ENCODE results near the gene SLC23A1. TPM values are rescaled to one million over a fixed set of nuclear protein-coding genes. Genes with fewer than 3 reads are reported as not detected.

SLC23A1 gene
- total and polyA plus RNA-seq, 4 donors: 10.0 to 18.0 (median 17.4) TPM

GRCh38 chr5:139395844-139396640, 12.9 kb upstream of the SLC23A1 start:
- no peak for DNase-seq (ENCODE audit: low spot score)
- no peak for TF ChIP-seq EGR1 (IDR thresholded peaks at IDR 0.05; ENCODE audit: low read depth in 2 of 2)
- peaks cover 9 to 19% (median 17%) of the 10 kb centered on the region in 4 donors for H3K4me1 ChIP-seq (ENCODE audit: control insufficient read depth in 4 of 4, insufficient read depth in 4 of 4, low read length in 3 of 4)
- WGBS: 92% methylated on average over 8 of the region's 8 CpGs
- no peak overlapping the region for H3K27ac ChIP-seq (ENCODE audit: low read depth in 1 of 2, low read length in 2 of 2)
- peaks cover 0 to 3% (median 0%) of the 10 kb centered on the region in 4 donors for H3K27me3 ChIP-seq (ENCODE audit: control insufficient read depth in 4 of 4, insufficient read depth in 4 of 4, low read length in 3 of 4)
- no peaks in the 10 kb centered on the region for H3K9me3 ChIP-seq (ENCODE audit: control insufficient read depth in 4 of 4, low read length in 3 of 4)
- no peak overlapping the region for H3K4me3 ChIP-seq (ENCODE audit: low read depth in 1 of 3, low read length in 3 of 3)
- H3K9ac ChIP-seq (ENCODE audit: low read depth in 1 of 2, low read length in 2 of 2): no peak overlapping the region
- peaks cover 0 to 1% (median 0%) of the 10 kb centered on the region in 4 donors for H3K36me3 ChIP-seq (ENCODE audit: control insufficient read depth in 4 of 4, insufficient read depth in 3 of 4, low read depth in 1 of 4, low read length in 3 of 4)

DNA sequence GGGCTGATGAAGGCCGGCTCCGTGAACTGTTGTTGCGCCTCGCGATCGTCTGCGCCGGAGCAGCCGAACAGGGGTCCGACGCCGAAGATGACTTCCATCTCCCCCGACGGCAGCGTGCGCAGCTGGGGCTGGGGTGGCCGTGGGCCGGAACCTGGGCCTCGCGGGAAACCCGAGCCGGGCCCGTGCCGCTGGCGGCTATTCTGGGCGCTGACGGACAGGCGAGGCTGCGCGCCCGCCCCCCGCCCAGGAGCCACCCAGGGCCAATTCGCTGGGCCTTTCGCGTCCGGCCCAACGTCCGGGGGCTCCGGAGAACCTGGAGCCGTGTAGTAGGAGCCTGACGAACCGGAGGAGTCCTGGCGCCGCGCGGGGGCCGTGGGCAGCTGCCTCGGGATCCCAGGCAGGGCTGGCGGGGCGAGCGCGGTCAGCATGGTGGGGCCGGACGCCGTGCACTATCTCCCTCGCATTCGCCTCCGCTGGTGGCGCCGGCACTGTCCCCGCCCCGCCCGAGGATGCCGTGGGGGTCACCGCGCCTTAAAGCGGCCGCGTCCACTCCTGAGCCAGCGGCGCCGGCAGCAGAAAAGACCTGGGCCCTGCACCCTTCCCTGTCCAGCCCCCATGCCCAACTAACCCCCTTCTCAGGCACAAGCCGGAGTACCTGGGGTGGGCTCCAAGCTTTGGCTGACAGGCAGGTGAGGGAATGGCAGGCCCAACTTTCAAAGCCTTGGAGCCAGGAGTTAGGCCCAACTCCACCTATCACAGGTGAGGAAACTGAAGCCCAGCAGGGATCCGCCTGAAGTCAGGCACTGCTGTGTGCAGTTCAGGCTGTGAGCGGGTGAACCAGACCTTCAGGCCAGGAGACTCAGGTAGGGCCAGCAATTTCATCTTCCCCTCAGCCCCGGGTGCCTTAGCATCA, 11.8 kb upstream of the SLC23A1 start, which contains the start of gene PROB1:
Gene PROB1 (minus strand): TSS at position 451 of the 913 bp plus-strand sequence. CDS start 23 bp downstream, at position 428.
- peak within 1 kb of the TSS; percentile 65 to 69 for H3K27ac ChIP-seq (ENCODE audit: low read depth in 1 of 2, low read length in 2 of 2)
- DNase-seq (ENCODE audit: low spot score): no peak
- no peak for TF ChIP-seq HNF4G (IDR thresholded peaks at IDR 0.05)
- TF ChIP-seq RXRA (IDR thresholded peaks at IDR 0.05): no peak
- TF ChIP-seq, protein P1, sequence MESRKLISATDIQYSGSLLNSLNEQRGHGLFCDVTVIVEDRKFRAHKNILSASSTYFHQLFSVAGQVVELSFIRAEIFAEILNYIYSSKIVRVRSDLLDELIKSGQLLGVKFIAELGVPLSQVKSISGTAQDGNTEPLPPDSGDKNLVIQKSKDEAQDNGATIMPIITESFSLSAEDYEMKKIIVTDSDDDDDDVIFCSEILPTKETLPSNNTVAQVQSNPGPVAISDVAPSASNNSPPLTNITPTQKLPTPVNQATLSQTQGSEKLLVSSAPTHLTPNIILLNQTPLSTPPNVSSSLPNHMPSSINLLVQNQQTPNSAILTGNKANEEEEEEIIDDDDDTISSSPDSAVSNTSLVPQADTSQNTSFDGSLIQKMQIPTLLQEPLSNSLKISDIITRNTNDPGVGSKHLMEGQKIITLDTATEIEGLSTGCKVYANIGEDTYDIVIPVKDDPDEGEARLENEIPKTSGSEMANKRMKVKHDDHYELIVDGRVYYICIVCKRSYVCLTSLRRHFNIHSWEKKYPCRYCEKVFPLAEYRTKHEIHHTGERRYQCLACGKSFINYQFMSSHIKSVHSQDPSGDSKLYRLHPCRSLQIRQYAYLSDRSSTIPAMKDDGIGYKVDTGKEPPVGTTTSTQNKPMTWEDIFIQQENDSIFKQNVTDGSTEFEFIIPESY (IDR thresholded peaks at IDR 0.05): no peak
- no peak for TF ChIP-seq HNF4A (conservative IDR thresholded peaks at IDR 0.05)
- TF ChIP-seq TAF1 (conservative IDR thresholded peaks at IDR 0.05): no peak
- no peak for TF ChIP-seq CTCF (IDR thresholded peaks at IDR 0.05; ENCODE audit: low read depth, low read length, missing input control)
- no peak for TF ChIP-seq EGR1 (IDR thresholded peaks at IDR 0.05; ENCODE audit: low read depth in 2 of 2)
- no peak for TF ChIP-seq NR2F2 (IDR thresholded peaks at IDR 0.05)
- TF ChIP-seq JUND (IDR thresholded peaks at IDR 0.05): no peak
- no peak for TF ChIP-seq FOXA2 (IDR thresholded peaks at IDR 0.05)
- TF ChIP-seq RAD21 (IDR thresholded peaks at IDR 0.05): no peak
- no peak for TF ChIP-seq GABPA (IDR thresholded peaks at IDR 0.05 in 1 of 2, conservative IDR thresholded peaks at IDR 0.05 in 1 of 2)
- no peak for TF ChIP-seq YY1 (IDR thresholded peaks at IDR 0.05)
- no peak for TF ChIP-seq MAX (IDR thresholded peaks at IDR 0.05)
- TF ChIP-seq SP1 (IDR thresholded peaks at IDR 0.05): no peak
- no peak for TF ChIP-seq FOXA1 (IDR thresholded peaks at IDR 0.05)
- TF ChIP-seq, protein P2, sequence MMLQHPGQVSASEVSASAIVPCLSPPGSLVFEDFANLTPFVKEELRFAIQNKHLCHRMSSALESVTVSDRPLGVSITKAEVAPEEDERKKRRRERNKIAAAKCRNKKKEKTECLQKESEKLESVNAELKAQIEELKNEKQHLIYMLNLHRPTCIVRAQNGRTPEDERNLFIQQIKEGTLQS (IDR thresholded peaks at IDR 0.05): no peak
- TF ChIP-seq REST (IDR thresholded peaks at IDR 0.05): no peak
- peaks cover 0 to 3% (median 0%) of the 10 kb centered on the region in 4 donors for H3K27me3 ChIP-seq (ENCODE audit: control insufficient read depth in 4 of 4, insufficient read depth in 4 of 4, low read length in 3 of 4)
- H3K4me1 ChIP-seq (ENCODE audit: control insufficient read depth in 4 of 4, insufficient read depth in 4 of 4, low read length in 3 of 4): peaks cover 9 to 19% (median 17%) of the 10 kb centered on the region in 4 donors
- WGBS: 36% methylated on average over 76 of the region's 76 CpGs
- peak within 1 kb of the TSS; percentile 16 to 59 (median 42) for H3K4me3 ChIP-seq (ENCODE audit: low read depth in 1 of 3, low read length in 3 of 3)
- peaks cover 0 to 1% (median 0%) of the 10 kb centered on the region in 4 donors for H3K36me3 ChIP-seq (ENCODE audit: control insufficient read depth in 4 of 4, insufficient read depth in 3 of 4, low read depth in 1 of 4, low read length in 3 of 4)
- H3K9me3 ChIP-seq (ENCODE audit: control insufficient read depth in 4 of 4, low read length in 3 of 4): no peaks in the 10 kb centered on the region
- H3K9ac ChIP-seq (ENCODE audit: low read depth in 1 of 2, low read length in 2 of 2): no peak within 1 kb of the TSS

All from liver (tissue), 9 donors.